ENCODE results near the gene LGR5. TPM values are rescaled to one million over a fixed set of nuclear protein-coding genes. Genes with fewer than 3 reads are reported as not detected.

LGR5 gene
- total RNA-seq, 1 donor = not detected

GRCh38 chr12:71449373-71450070 lies 9.9 kb downstream of the LGR5 start:
- H3K4me1 ChIP-seq (ENCODE audit: insufficient read depth, low read length) = no peaks in the 10 kb centered on the region
- no peak overlapping the region for H3K4me3 ChIP-seq (ENCODE audit: low read length)
- H3K27me3 ChIP-seq (ENCODE audit: insufficient read depth, low read length) = no peaks in the 10 kb centered on the region

GRCh38 chr12:71452006-71452405 lies 12.4 kb downstream of the LGR5 start:
- Histone ChIP-seq H3K4me1 (ENCODE audit: insufficient read depth, low read length) (no peaks in the 10 kb centered on the region), H3K27me3 (ENCODE audit: insufficient read depth, low read length) (no peaks in the 10 kb centered on the region), H3K9me3 (ENCODE audit: low read depth, low read length) (no peaks in the 10 kb centered on the region), H3K4me3 (ENCODE audit: low read length) (no peak overlapping the region)

More at GRCh38 chr12:71449373-71450070, 9.9 kb downstream of the LGR5 start:
- no peaks in the 10 kb centered on the region for H3K9me3 ChIP-seq (ENCODE audit: low read depth, low read length)

DNA sequence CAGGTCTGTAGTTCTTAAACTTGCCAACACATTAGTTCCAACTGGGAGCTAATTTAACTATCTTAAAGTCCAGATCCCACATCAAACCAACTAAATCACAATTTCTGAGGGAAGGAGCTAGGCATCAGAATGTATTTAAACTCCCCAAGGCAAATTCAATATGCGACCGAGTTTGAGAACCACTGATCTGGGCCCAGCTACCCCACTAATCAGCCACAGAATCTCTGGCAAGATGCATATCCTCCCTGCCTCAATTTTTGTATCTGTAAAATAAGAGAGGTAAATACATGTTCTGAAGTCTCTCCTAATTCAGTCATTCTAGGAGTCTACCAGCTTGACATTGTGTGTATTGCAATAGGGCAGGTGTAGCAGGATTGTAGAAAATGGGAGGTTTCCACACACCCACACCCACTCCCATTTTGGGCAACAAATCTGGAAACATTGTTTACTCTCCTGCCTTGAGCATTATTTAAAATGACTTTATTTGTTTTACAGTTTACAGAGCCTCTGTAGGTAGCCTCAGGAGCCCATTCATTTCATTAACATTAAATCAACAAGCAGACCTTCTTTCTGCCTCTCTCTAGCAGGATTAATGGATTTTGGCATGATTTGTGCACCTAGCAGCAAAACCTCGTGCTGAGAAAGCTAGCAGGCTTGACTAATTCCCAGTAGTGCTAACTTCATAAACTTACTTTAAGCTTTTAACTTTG lies 15.6 kb downstream of the LGR5 start:
- H3K27me3 ChIP-seq (ENCODE audit: insufficient read depth, low read length) = no peaks in the 10 kb centered on the region
- H3K4me3 ChIP-seq (ENCODE audit: low read length) = no peak overlapping the region
- H3K9me3 ChIP-seq (ENCODE audit: low read depth, low read length) = no peaks in the 10 kb centered on the region
- H3K4me1 ChIP-seq (ENCODE audit: insufficient read depth, low read length) = no peaks in the 10 kb centered on the region

GRCh38 chr12:71456316-71456715 lies 16.7 kb downstream of the LGR5 start:
- H3K4me1 ChIP-seq (ENCODE audit: insufficient read depth, low read length) = no peaks in the 10 kb centered on the region
- H3K27me3 ChIP-seq (ENCODE audit: insufficient read depth, low read length) = no peaks in the 10 kb centered on the region
- no peaks in the 10 kb centered on the region for H3K9me3 ChIP-seq (ENCODE audit: low read depth, low read length)
- no peak overlapping the region for H3K4me3 ChIP-seq (ENCODE audit: low read length)

DNA sequence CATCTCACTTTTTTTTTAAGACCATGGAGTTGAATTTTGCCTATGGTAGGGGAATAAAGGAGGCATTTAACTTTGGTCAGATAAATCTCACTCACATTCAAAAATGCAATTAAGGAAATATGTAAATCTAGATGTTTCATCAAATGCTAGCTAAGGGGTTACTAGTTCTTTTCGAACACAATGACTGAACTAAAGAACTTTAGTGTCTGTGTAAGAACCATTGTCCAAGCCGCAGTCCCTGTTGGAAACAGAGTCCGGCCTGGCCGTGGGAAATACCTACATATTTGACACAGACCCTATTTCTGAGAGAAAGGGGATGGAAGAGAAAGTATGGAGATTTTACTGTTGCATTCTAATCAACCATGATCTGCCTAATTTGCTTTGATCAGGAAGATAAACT lies 17.4 kb downstream of the LGR5 start:
- no peaks in the 10 kb centered on the region for H3K9me3 ChIP-seq (ENCODE audit: low read depth, low read length)
- no peaks in the 10 kb centered on the region for H3K27me3 ChIP-seq (ENCODE audit: insufficient read depth, low read length)
- no peaks in the 10 kb centered on the region for H3K4me1 ChIP-seq (ENCODE audit: insufficient read depth, low read length)
- H3K4me3 ChIP-seq (ENCODE audit: low read length) = no peak overlapping the region

- H3K9me3 ChIP-seq (ENCODE audit: low read depth, low read length) = no peaks in the 10 kb centered on the region
- H3K4me1 ChIP-seq (ENCODE audit: insufficient read depth, low read length) = no peaks in the 10 kb centered on the region
- H3K4me3 ChIP-seq (ENCODE audit: low read length) = no peak overlapping the region
- no peaks in the 10 kb centered on the region for H3K27me3 ChIP-seq (ENCODE audit: insufficient read depth, low read length)
Measured at GRCh38 chr12:71460318-71460717, 20.7 kb downstream of the LGR5 start.

- Histone ChIP-seq H3K9me3 (ENCODE audit: low read depth, low read length) (no peaks in the 10 kb centered on the region), H3K4me3 (ENCODE audit: low read length) (no peak overlapping the region), H3K4me1 (ENCODE audit: insufficient read depth, low read length) (no peaks in the 10 kb centered on the region), H3K27me3 (ENCODE audit: insufficient read depth, low read length) (no peaks in the 10 kb centered on the region)
Measured at GRCh38 chr12:71460850-71461609, 21.4 kb downstream of the LGR5 start.

DNA sequence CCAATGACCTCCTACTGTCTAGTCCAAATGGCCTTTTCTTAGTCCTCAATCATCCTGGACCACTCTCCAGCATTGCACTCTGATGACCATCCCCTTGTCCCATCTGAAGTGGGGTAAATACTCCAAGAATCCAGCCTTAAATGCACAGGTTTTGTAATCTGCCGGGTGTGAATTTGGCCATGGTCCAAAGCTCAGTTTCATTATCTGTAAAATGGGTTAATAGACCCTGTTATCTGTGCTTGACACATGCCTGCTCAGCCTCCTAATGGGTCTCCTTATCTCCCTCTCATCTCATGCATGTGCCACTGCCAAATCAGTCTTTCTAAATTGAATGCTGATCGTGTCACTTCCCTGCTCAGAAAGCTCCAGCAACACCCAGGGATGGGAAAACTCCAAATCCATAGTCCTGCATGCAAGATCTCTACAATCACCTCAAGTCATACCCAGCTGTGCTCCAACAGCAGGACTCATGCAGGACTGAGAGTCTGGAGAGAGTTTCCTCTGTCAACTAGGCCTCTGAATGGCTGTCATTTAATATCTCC lies 22.3 kb downstream of the LGR5 start:
- Histone ChIP-seq H3K4me3 (ENCODE audit: low read length) (no peak overlapping the region), H3K9me3 (ENCODE audit: low read depth, low read length) (no peaks in the 10 kb centered on the region), H3K4me1 (ENCODE audit: insufficient read depth, low read length) (no peaks in the 10 kb centered on the region)

GRCh38 chr12:71465796-71466195 lies 26.2 kb downstream of the LGR5 start:
- H3K27me3 ChIP-seq (ENCODE audit: insufficient read depth, low read length) = no peaks in the 10 kb centered on the region
- no peaks in the 10 kb centered on the region for H3K9me3 ChIP-seq (ENCODE audit: low read depth, low read length)
- H3K4me3 ChIP-seq (ENCODE audit: low read length) = no peak overlapping the region
- H3K4me1 ChIP-seq (ENCODE audit: insufficient read depth, low read length) = no peaks in the 10 kb centered on the region

More for the DNA sequence above, 22.3 kb downstream of the LGR5 start:
- no peaks in the 10 kb centered on the region for H3K27me3 ChIP-seq (ENCODE audit: insufficient read depth, low read length)

DNA sequence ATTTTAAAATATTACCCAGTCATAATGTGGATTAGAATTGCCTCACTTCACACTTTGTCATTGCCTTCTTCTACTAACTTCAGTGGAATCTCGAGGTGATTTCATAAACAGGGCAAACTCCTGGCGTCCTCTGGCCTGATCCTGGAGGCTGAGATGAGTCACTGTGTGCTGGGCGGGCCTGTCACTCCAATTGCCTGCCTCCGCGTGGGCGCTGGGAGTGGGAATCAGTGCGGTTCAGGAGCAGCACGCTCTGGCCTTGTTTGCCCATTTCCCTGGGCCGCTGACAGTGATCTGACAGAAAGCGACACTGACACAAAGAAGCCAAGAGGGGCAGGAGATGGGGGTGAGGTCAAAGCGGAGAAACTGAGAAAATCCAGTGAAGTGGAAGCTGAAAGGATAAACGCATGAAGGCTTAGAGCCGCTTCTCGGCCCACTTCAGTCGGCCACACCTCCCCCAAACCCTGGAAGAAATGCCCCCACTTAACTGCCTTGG lies 29.7 kb downstream of the LGR5 start:
- no peaks in the 10 kb centered on the region for H3K9me3 ChIP-seq (ENCODE audit: low read depth, low read length)
- no peaks in the 10 kb centered on the region for H3K27me3 ChIP-seq (ENCODE audit: insufficient read depth, low read length)
- no peaks in the 10 kb centered on the region for H3K4me1 ChIP-seq (ENCODE audit: insufficient read depth, low read length)
- no peak overlapping the region for H3K4me3 ChIP-seq (ENCODE audit: low read length)

- H3K9me3 ChIP-seq (ENCODE audit: low read depth, low read length) = no peaks in the 10 kb centered on the region
- no peaks in the 10 kb centered on the region for H3K27me3 ChIP-seq (ENCODE audit: insufficient read depth, low read length)
- no peaks in the 10 kb centered on the region for H3K4me1 ChIP-seq (ENCODE audit: insufficient read depth, low read length)
- H3K4me3 ChIP-seq (ENCODE audit: low read length) = no peak overlapping the region
Measured at GRCh38 chr12:71472441-71472911, 32.9 kb downstream of the LGR5 start.

DNA sequence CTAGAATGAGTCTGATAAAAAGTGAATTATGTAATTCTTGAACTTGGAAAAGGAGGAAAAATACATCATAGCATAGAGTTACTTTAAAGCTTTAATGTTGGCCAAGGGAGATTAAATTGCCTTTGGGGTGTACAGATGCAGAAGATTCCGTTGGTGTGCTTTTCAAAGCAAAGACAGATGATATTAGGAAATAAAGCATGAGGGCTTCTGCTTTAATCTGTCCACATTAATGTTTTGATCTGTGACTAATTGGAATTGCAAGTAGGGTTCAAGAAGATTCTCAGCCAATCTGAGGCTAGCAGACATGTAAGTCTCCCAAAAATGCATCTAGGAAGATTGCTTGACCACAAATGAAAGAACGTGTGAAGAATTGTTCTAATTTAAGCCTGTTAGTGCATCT lies 35.2 kb downstream of the LGR5 start:
- H3K4me1 ChIP-seq (ENCODE audit: insufficient read depth, low read length) = no peaks in the 10 kb centered on the region
- H3K27me3 ChIP-seq (ENCODE audit: insufficient read depth, low read length) = no peaks in the 10 kb centered on the region
- no peaks in the 10 kb centered on the region for H3K9me3 ChIP-seq (ENCODE audit: low read depth, low read length)
- H3K4me3 ChIP-seq (ENCODE audit: low read length) = no peak overlapping the region

- H3K9me3 ChIP-seq (ENCODE audit: low read depth, low read length) = no peaks in the 10 kb centered on the region
Measured at GRCh38 chr12:71475280-71475679, 35.7 kb downstream of the LGR5 start.

GRCh38 chr12:71476513-71476912 lies 36.9 kb downstream of the LGR5 start:
- no peak overlapping the region for H3K4me3 ChIP-seq (ENCODE audit: low read length)
- no peaks in the 10 kb centered on the region for H3K27me3 ChIP-seq (ENCODE audit: insufficient read depth, low read length)
- H3K4me1 ChIP-seq (ENCODE audit: insufficient read depth, low read length) = no peaks in the 10 kb centered on the region
- H3K9me3 ChIP-seq (ENCODE audit: low read depth, low read length) = no peaks in the 10 kb centered on the region

More at GRCh38 chr12:71475280-71475679, 35.7 kb downstream of the LGR5 start:
- no peaks in the 10 kb centered on the region for H3K4me1 ChIP-seq (ENCODE audit: insufficient read depth, low read length)
- no peaks in the 10 kb centered on the region for H3K27me3 ChIP-seq (ENCODE audit: insufficient read depth, low read length)
- no peak overlapping the region for H3K4me3 ChIP-seq (ENCODE audit: low read length)

- no peaks in the 10 kb centered on the region for H3K9me3 ChIP-seq (ENCODE audit: low read depth, low read length)
- H3K27me3 ChIP-seq (ENCODE audit: insufficient read depth, low read length) = no peaks in the 10 kb centered on the region
- no peak overlapping the region for H3K4me3 ChIP-seq (ENCODE audit: low read length)
- no peaks in the 10 kb centered on the region for H3K4me1 ChIP-seq (ENCODE audit: insufficient read depth, low read length)
Measured at GRCh38 chr12:71477609-71478008, 38.0 kb downstream of the LGR5 start.

Data from mononuclear cell (primary cell).